GM13976 (cell line): Measurements from ENCODE around the gene PCED1B.
"Not testable (repeated sequence)": the region's sequence is repeated elsewhere in the genome, so short reads cannot be mapped to it uniquely, and the experiment has no call there.

Experiments
- DNase-seq: peaks from one replicate; pipeline ENCODE4 v3.0.0; 2012; ENCODE audit warnings: low spot score
- CTCF ChIP-seq: IDR thresholded peaks from 2 replicates; pipeline ENCODE4 v1.5.1; 2012; ENCODE audit warnings: borderline replicate concordance, mild to moderate bottlenecking; ENCODE audit not compliant: insufficient read depth; ENCODE audit errors: extremely low read depth, missing control alignments, control extremely low read depth
- in situ Hi-C: fragments of 300-500 bp; cut with MboI; formaldehyde crosslinking; loops from one replicate; pipeline ENCODE4 v1.12.0; 2022; ENCODE audit warnings: low sequenced_read_pairs, mixed read lengths, inconsistent platforms; ENCODE audit not compliant: unreplicated experiment

PCED1B gene

GRCh38 chr12:47190905-47191304 is 111.5 kb downstream of the PCED1B start:
- TF ChIP-seq CTCF = no peak
- no peak for DNase-seq
- in situ Hi-C loops = no loop called here

- in situ Hi-C loops = no loop called here
- TF ChIP-seq CTCF = no peak
- no peak for DNase-seq
Observed at GRCh38 chr12:47192051-47192450, 112.6 kb downstream of the PCED1B start.

- TF ChIP-seq CTCF = no peak
- DNase-seq = no peak
- in situ Hi-C loops = no loop called here
Observed at GRCh38 chr12:47193066-47193465, 113.6 kb downstream of the PCED1B start.

- no peak for DNase-seq
- in situ Hi-C loops = no loop called here
- TF ChIP-seq CTCF = no peak
Observed at GRCh38 chr12:47194501-47194900, 115.1 kb downstream of the PCED1B start.

- in situ Hi-C loops = no loop called here
- no peak for TF ChIP-seq CTCF
Observed at GRCh38 chr12:47200446-47200845, 121.0 kb downstream of the PCED1B start.

GRCh38 chr12:47201190-47201589 is 121.8 kb downstream of the PCED1B start:
- in situ Hi-C loops, DNase-seq: not testable (repeated sequence)

More at GRCh38 chr12:47200446-47200845, 121.0 kb downstream of the PCED1B start:
- DNase-seq = no peak

GRCh38 chr12:47202176-47202575 is 122.8 kb downstream of the PCED1B start:
- no peak for DNase-seq
- in situ Hi-C loops = no loop called here
- TF ChIP-seq CTCF = no peak
